ENCODE data around the gene TBL1XR1.

- no peak for TF ChIP-seq GATA2 (IDR thresholded peaks at IDR 0.05; ENCODE audit: low read depth, low read length)
- TF ChIP-seq GATA3 (IDR thresholded peaks at IDR 0.05; ENCODE audit: low read depth, low read length): no peak
These were observed 183.5 kb downstream of the TBL1XR1 start for GRCh38 chr3:177013681-177014280.

Measured in SH-SY5Y (cell line).